Stimulated activated CD8-positive, alpha-beta memory T cell treated with anti-CD3 and anti-CD28 coated beads, Interleukin-4, amount 100 ng/mL, for 4 hours (primary cell): Measurements from ENCODE around the gene FOXA2.
"Not testable (repeated sequence)": the region's sequence is repeated elsewhere in the genome, so short reads cannot be mapped to it uniquely, and the experiment has no call there.

Source experiments
- DNase-seq, 2 donors: peaks; one replicate each; pipeline ENCODE4 v3.0.0-alpha.2; 2020; ENCODE audit warnings: low read depth in 2 of 2, low spot score in 1 of 2

The FOXA2 gene

GRCh38 chr20:22569353-22569752, 15.0 kb downstream of the FOXA2 start:
- DNase-seq, result no peak

- no peak for DNase-seq
Observed at GRCh38 chr20:22568872-22569344, 15.5 kb downstream of the FOXA2 start.

DNA sequence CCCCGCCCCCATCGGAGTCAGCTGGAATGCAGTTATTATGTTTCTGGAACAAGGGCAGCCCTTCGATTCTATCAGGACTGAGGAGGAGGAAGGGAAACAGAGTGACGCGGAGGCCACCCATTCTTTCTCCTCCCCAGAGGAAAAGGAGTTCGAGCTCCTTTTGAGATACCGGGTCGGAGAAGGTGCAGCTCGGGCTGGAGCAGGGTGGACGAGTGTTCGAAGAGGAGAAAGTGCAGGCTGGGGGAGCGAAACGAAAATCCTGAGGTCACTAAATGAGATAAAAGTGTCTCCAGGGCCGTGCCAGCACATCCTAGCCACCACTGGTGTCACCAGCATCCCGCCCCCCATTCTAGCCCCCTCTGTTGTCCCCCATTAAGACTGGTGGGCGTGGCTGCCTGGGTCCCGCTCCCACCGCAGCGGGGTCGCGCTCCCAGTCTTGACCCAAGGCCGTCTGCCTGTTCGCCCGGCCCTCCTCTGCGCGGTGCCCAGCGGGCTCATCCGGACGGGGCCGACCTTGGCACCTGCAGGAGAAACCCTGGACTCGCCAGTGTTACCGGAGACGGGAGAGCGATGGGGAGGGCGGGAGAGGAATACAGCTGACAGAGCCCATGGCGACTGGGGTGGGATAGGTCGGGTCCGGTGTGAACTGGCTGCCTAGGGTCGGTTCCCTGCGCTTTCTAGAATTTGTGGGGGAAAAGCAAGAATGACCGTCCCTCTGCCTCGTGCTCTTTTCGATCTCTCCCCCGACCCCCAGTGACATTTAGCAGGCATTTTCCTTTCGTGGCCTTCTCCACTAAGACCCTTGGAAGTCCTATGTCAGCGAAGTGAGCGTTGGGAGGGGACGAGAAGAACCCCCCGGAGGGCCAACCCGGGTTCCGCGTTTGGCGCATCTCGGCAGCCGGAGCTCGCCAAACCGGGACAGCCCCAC, 16.2 kb downstream of the FOXA2 start:
- no peak for DNase-seq

DNA sequence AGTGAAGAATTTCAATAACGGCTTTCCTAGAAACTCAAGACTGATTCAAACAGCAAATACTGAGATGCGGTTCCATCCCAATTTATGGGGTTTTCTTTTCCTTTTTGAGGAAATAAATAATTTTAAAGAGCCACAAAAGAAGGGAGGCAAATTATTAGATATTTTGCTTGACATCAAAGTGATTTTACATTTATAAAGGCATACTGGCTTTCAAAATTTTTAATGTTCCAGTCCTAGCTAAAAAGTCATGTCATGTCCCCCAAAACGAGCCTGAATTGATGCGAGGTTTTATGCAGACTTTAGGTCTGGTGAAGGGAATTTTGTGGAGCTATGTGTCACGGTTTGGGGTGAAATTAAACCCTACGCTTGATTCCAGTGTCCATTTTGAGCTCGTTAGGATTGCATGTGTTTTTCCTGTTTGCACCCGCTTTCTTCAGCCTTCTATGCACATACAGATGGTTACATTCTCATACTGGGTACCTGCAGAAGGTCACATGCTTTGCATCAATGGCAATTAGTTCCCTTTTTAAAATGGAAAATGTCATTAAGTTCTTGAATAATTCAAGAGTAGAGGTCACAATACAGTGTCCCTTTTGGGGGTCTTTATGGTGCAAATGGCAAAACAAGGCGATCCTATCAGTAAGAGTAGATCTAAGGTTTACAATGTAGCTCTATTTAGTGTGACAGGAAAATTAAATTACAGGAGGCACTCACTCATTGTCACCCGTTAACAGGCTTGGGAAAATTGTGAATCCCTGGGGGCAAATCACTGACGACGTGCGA, 17.3 kb downstream of the FOXA2 start:
- DNase-seq, result no peak

DNA sequence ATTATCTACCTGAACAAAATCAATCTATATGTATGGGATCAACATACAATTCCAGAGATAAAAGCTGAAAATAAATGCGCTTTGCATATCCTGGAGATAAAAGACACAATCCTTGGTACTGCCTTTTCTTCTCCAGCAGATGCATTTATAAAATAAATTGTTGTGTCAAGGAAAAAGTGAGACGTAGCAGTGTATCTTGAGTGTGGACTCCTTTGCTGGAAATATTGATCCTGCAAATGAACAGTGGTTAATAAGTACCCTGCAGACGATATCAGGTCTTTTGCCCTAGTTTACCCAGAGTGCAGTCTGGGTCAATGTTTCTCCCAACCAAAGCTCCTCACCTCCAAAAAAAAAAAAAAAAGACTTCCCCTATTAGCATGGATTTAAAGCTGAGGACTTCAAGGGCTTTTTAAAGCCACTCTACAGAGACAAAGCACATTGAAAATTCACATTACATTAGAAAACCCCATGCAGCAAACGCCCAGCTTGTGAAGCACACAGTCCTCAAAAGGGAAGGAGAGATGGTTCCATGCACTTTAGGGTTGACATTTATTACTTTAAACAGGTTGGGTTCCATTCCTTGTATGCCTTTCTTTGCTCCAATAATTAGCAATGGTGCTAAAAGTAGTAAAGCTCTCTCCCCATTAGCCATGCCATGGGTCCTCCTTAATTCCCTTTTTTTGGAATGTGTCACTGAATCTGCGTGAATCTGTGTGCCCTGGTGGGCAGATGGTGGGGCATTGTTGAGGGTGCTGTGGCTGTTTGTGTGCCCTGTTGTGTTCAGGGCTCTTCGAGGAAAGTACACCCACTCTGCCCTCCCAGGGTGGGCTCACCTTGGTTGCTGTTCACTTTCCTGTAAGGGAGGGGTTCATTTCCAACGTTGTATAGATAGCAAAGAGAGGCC, 21.1 kb downstream of the FOXA2 start:
- no peak for DNase-seq

DNA sequence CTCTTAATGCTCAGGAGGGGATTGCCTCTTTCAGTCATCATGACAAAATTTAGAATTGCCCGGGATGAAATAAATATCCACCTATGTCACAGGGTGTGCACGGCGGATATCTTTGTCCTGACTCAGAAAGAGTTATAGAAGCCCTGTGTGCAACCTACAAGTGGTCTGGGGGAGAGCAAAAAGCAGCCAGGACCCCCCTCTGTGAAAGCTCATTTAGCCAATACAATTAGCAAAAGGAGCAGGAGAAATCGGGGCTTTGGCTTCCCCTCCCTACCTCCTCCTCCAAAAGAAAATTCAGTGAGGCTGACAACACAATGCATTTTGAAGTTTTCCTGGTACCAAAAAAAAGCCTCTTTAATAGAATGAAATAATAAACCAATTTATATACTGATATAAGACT, 21.8 kb downstream of the FOXA2 start:
- DNase-seq, result no peak

GRCh38 chr20:22561965-22562577, 22.3 kb downstream of the FOXA2 start:
- no peak for DNase-seq

DNA sequence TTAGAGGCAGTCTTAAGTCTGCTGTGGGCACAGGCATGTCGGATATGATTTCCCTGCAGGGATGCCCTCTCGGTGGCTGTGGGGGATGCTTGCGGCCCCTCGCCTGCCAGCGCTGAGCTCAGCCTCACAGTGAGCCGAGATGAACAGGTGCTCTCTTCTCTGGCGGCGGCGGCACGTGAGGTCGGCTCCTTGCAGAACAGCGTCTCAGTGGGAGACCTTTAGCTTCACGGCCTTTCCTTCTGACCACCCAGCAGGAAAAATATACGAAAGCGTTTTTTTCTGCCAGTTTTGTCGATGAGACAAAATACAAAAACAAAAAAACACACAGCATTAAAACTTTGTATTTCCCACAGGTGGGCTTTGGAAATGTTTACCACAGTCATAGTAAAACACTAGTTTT, 23.6 kb downstream of the FOXA2 start:
- no peak for DNase-seq

- DNase-seq, result no peak
Observed at GRCh38 chr20:22559711-22560318, 24.6 kb downstream of the FOXA2 start.

DNA sequence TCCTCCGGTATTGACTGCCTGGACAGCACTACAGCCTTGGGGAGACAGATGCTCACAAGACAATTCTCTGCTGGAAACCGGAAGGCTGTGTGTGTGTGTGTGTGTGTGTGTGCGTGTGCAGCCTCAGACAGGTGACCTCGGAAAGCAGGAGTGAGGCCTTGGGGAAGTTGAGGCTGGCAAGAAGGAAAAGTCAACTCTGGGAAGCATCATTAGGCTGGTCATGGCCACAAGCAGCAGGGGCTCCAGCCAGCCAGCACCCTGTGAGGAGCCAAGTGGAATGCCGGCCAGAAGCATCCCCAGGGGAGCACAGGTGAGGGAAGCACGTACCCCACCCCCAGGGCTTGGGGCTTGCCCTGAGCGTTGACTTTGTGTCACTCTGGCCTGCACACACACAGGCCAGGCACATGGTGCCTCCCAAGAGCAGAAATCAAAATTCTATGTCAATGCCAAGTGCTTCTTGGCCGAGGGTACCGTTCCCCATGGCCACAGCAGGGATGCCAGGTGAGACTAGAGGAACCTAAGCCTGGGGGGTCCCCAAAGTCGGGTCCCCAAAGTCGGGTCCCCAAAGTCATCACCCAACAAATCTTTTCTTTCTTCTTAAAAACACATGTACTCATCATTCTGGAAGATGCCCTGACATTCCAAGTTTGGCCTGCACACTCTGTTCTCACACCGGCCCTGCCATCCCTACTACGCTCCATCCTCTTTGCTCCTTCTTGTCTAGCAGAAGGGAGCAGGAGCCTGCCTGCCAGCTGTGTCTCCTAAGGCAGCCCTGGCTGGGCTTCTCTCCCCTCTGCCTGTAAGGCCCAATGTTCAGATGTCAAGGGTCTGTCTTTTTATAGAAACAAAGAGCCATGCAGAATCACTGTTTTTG, 26.7 kb downstream of the FOXA2 start:
- DNase-seq, result no peak

DNA sequence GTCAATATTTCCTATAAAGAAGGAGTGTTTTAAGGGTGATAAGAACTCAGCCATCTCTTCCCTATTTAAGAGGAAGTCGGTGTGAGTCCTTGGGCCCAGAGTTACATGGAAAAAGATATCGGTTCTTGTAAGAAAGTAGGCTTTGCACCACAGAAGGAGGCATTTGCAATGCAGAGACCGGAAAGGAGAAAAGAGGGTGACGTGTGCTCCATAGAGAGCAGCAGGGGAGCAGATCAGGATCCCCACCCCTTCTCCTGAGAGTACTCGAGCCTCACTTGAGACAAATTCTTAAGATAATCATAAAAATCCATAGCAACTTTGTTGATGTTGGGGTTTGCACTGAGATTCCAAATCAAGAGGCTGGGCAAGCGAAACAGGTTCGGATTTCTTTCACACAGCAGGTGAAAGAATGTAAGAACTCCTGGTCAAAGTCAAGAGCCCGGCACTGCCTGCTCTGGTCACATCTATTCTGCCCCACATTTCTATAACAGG, 27.8 kb downstream of the FOXA2 start:
- no peak for DNase-seq

- no peak for DNase-seq
Observed at GRCh38 chr20:22555791-22556564, 28.4 kb downstream of the FOXA2 start.

DNA sequence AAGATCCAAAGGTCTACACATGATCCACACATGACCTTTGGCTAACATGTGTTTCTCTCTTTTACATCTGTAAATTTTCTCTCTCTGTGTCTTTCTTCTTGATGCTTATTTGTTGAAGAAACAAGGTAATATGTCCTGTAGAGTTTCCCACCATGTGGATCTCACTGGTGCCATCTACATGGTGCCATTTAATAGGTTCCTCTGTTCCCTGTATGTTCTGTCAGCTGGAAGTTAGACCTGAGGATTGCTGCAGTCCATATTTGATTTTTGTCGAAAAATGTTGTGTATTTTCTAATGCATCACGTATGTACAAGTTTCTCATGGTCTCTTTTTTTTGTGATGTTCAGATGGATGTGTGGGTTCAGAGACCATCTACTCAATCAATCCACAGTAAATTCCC, 30.0 kb downstream of the FOXA2 start:
- no peak for DNase-seq

DNA sequence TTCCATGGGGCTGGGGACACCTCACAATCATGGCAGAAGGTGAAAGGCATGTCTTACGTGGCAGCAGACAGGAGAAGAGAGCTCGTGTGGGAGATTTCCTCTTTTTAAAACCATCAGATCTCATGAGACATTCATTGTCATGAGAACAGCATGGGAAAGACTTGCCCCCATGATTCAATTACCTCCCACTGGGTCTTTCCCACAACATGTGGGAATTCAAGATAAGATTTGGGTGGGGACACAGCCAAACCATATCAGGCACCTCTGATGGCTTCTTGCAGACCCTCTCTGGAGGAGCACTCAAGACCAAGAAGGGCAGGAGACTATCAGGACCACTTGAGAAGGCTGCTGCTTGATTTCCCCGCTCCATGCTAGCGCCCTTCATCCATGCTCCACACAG, 33.9 kb downstream of the FOXA2 start:
- DNase-seq, result not testable (repeated sequence)

GRCh38 chr20:22548040-22548439, 36.3 kb downstream of the FOXA2 start:
- no peak for DNase-seq

- DNase-seq, result no peak
Observed at GRCh38 chr20:22546344-22546743, 38.0 kb downstream of the FOXA2 start.

DNA sequence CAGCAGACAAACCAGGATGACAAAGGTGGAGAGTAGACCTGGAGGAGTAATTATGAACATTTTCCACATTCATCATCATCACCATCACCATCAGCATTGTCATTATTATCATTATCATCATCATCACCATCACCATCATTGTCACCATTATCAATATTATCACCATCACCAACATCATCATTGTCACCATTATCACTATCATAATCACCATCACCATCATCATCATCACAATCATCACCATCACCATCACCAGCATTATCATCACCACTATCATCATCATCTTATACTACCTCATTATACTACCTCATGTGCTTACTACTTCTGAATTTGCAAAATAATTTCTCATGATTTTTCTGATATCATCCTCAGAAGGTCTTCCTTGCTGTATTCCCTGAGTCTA, 39.3 kb downstream of the FOXA2 start:
- no peak for DNase-seq

GRCh38 chr20:22544462-22544861, 39.9 kb downstream of the FOXA2 start:
- DNase-seq, result no peak
